Esophagus mucosa (tissue), 1 donor: ENCODE data around the gene IRX4. TPM values are rescaled to one million over a fixed set of nuclear protein-coding genes. Genes with fewer than 3 reads are reported as not detected.

Experiments
- ATAC-seq: fragments of 200-7000 bp; cut with Tn5 transposase; one replicate; pipeline ENCODE4 v1.9.1; 2020
- total RNA-seq: library from RNA; stranded (reverse); gene quantifications from one replicate; pipeline ENCODE4 v1.2.4, GENCODE V29; 2023
- donor health status: DM: yes; HTN: yes; CAD: no.

The IRX4 gene
- total RNA-seq, 1 donor from 2014 or later, result 10.3 TPM

DNA sequence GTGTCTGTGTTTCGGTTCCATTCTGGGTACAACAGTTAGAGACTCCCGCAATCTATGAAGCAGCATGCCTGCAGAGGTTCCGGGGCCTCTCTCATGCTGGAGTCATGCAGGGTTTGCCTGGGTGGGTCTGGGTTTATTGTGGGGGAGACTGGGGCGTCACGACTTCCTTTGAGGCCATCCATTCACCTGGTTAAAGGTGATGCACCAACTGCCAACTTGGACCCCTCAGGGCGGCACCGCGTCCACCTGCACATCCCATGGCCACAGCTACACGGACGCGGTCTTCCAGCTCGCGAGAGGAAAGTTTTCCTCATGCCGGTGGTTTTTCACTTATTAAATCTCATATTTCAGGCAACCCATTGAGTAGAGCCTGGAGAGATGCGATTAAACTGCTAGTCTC, 30.9 kb upstream of the IRX4 start:
- no peak for ATAC-seq

DNA sequence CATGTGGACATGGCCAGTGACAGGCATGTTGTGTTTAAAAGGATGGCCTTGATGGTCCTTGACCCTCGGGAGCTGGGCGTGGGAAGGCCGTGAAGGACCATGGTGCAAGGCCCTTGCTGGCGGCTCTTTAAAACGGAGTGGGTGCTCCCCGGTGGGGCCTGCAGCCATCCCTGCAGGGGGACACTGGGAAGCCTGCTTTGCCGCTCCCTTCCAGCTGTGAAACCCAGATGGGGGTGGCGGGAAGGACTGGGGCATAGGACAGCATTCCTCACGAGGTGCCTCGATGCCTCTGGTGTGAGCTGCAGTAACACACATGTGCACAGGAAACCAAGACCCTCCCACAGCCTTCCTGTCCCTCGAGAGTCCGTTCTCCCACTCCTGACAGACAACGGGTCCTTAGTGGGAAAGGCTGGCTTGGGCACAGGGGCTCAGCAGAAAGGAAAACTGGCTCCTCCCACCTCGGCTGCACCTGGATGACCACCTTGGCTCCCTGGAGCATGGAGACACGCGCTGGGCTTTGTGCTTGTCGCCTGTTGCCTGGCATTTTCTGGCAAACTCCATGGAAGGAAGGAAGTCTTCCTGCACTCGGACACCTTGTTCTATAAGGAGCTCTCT, 30.3 kb upstream of the IRX4 start:
- no peak for ATAC-seq

DNA sequence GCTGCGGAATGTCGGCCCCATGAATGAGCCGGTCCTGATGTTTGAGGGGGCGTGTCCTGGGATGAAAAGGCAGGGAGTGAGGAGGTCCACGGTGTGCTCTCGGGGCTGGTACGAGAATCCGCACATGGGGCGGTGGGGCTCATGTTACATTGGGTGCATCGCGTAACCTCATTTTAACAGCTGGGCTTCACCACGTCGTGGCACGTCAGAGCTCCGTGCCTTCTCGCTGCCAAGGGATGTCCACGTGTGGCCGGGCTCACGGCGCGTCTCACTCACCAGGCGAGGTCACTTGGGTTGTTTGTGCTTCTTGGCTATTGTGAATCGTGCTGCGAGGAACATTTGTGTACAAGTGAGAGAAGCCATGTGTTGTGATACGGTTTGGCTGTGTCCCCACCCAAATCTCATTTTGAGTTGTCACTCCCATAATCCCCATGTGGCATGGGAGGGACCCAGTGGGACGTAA, 29.1 kb upstream of the IRX4 start:
- no peak for ATAC-seq

DNA sequence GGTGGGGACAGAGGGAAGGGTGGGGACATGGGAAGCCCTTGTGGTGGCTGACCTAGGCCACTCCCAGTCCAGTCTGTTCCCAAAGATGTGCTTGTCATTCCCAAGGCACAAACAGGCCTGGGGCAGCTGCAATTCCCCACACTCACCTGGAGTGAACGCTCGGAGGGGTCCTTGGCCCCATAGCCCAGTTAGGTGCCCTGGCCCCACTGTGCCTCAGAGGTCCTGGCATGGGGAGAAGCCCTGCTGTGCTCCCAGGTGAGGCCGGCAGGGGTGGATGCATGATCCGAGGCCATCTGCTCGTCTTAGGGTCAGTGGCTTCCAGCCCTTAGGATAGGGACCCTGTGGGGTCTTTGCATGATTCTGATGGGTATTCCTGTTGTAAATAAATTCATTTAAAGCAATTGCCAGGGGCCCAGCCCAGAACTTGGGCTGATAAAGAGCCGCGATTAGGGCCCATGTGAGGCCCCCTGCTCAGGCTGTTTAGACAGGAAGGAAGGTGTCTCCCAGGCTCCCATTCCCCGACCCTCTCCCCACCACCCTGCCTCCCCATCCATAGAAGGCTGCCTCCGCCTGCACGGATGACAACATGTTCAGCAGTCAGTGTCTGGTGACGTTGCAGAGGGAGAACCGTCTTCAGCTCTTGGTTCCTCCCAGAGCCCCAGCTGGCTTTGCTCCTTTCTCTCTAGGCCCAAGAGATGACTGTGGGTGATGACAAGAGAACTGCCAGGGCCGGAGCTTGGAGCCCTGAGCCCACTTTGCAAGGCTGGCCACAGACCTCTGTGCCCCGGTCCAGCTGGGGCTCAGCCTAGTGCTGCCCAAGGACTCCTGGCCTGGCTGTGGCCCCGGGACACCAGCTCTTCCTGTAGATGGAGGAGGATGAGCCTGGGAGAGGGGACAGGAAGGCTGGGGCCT, 28.4 kb upstream of the IRX4 start:
- ATAC-seq, result no peak

DNA sequence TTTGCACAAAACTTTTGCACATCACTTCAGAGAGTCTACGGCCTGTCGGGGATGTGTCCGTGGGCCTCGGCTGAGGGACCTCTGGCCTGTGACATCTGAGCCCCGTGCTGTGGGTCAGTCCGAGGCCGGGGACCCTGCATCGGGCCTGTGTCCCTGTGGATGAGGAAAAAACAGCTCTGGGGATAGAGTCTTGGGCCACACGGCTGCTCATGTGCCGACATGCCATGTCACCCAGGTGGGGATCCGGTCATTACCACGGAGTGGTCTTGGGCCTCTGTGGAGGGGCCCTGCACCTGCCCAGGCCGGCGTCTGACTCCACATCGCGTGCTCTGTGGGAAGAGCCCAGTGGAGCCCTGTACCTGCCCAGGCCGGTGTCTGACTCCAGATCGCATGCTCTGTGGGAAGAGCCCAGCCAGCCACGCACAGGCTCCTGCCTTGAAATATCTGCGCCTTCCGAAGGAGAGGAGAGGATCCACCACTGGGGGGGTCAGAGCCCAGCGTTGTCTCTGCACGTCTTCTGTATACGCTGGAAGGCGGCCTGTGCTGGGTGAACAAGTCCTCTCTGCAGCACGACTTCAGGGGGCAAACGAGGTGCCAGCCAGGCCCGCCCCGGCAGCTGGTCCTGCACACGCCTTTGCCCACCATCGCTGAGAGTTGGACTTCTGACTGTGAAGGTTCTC, 27.5 kb upstream of the IRX4 start:
- ATAC-seq, result peak; percentile 23

DNA sequence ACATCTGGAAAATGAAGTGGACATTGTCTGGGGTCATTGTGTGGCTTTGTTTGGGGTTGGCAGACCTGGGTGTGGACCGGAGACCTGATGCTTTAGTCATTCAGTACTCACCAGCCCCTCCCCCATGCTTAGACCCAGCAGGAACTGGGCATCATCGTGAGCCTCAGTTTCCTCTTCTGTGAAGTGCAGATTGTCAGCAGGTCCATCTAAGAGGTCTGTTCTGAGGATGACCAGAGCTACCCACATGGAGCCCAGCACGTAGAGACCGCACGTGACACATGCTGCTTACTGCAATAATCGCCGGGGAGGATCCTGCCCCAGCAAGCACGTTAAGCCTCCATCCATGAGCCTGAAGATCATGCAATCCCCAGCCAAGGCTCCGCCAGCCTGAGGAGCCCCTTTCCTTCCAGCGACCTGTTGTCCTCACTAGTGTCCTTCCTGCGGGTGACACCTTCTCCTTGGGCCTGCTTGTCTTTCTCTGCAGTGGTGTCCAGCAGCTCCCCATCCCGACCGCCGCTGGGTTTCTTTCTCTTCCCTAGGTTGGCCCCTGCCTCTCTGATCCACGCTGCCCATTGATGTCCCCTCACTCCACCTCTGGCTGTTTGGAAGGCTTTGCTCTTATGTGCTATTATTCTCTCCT, 26.7 kb upstream of the IRX4 start:
- ATAC-seq, result no peak

DNA sequence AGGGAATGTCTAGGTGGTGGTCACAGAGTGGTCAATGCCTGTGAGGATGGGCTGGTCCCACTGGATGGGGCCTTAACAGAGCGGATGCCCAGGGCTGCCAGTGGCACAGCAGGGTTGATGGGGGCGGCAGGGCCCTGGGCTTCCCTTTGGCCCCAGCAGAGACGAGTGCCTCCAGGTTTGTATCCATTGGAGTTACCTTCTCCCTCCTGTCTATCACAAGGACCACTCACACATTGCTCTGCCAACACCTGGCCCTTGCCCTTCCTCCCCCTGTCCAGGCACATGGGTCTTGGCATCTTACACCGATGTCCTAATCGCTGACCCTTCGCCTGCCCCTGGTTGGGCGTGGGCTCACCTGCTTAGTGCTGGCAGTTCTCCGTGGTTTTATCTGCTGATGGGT, 26.2 kb upstream of the IRX4 start:
- ATAC-seq, result no peak

DNA sequence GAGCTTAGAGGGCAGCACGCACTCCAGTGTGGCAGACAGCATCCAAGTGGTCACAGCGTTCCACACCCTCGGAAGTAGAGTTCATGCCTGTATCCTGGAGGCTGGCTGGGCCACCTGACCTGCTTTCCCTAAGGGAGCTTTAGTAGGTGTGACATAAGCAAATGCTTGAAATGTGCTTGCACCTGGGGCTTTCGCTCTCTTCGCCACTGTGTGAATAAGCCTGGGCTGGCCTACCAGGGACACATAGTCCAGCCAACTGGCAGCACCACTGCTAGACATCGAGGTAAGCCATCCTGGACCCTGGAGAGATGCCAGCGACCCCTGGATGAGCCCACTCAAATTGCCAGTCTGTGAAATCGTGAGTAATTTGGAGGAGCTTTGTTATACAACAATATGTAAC, 24.9 kb upstream of the IRX4 start:
- ATAC-seq, result no peak

DNA sequence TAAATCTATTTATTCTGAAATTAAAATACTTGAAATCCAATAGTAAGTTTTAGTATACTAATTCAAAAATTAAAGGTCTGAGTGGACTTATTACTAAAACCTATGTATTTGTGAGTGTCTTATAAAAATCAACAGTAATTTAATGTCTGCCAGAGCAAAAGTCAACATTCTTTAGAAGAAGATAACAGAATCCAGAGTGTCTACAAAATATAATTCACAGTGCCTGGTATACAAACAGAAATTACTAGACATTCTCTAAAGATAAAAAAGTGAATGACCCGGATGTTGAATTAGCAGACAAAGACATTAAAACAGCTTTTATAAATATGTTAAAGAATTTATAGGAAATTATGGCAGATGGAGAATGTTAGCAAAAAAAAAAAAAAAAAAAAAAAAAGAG, 22.4 kb upstream of the IRX4 start:
- no peak for ATAC-seq

DNA sequence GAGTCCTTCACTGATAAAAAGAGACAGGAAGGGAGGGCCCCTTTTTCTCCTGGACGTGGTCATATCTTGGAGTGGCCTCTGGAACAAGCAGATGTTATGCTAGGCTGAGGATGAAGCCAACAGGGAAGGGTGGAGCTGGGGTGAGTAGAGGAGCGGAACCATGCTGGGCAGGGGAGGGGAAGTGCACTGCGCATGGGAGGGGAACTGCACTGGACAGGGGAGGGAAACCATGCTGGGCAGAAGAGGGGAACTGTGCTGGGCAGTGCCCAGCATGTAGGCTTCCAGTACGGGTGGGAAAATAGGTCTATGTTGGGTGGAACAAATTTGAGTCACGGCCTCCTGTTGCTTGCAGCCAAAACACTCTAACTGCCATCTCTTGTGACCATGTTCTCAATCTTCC, 19.3 kb upstream of the IRX4 start:
- ATAC-seq, result no peak

DNA sequence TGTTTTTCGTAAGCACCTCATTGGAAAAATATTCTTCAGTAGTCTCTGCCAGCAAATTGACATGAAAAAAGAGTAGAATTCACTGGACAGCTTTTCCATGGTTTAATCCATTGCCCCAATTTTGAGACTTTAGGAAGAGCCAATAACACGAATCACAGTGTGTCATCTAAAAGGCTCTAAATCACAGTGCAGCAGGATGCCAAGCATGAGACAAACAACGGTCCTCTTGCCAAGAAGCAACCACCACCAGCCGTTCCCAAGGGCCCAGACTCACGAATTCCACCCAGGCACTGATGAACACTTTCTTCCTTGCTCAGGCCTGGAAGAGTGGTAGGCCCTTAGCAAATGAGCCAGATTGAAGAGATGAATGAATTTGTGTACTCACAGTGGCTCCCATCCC, 18.3 kb upstream of the IRX4 start:
- no peak for ATAC-seq

DNA sequence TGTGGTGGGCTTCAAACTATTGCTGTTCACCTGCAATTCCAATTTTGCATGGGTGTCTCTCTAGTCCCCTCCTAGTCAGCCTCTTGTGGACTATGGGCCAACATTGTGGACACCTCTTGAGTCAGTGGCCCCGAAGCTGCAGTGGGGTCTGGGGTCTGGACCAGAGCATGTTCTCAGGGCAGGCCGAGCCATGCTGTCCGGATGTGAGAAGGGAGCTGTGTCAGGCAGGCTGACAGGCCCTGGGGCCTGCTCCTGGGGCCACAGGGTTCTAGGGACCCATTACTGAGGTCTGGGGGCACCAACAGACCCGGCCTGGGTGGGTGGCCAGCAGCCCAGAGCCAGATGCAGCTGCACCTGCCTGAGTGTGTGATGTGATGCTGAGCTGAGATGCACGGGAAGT, 16.5 kb upstream of the IRX4 start:
- no peak for ATAC-seq

DNA sequence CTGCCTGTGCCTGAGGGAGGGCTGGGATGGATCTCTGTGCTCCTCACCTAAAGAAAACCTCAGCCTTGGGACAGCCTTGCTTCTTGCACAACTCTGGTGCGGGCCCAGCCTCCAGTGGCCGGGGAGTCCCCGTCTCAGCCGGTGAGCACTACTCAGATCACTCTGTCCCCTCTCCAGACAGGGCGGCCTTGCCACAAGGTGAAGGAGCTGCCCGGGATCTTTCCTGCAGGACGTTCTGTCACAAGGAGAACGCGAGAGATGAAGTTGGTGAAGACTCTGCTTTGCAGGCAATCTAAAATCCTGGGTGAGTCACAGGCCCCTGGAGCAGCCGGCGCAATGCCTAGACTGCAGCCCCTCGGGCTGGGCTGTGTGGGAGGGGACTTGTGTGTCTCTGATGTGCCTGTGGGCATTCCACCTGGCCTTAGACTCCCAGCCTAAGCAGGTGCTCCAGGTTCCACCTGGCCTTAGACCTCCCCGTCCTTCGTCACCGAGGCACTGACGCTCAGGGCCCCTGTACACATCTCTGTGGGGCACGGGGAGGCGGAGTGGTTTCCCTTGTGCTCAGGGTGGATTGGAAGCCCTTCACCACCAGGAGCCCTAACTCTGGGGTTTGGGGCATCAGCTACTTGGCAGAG, 15.2 kb upstream of the IRX4 start:
- no peak for ATAC-seq

DNA sequence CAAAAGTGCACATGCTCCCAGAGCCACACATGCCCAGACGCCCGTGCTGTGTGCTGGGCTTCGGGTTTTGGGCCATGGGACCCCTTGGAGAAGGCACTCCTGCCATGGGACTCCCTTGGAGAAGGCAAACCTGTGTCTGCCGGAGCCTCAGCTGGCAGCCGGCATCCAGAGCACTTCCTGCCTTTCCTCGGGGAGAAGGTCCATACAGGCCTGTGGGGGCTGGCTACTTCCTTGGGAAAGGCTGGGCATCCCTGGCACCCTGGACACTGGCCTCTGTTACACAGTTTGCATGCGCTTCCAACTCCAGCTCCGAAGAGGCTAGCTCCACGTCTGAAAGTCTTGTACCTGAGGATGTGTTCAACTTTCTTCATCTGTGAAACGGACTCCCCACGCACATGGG, 14.7 kb upstream of the IRX4 start:
- no peak for ATAC-seq

DNA sequence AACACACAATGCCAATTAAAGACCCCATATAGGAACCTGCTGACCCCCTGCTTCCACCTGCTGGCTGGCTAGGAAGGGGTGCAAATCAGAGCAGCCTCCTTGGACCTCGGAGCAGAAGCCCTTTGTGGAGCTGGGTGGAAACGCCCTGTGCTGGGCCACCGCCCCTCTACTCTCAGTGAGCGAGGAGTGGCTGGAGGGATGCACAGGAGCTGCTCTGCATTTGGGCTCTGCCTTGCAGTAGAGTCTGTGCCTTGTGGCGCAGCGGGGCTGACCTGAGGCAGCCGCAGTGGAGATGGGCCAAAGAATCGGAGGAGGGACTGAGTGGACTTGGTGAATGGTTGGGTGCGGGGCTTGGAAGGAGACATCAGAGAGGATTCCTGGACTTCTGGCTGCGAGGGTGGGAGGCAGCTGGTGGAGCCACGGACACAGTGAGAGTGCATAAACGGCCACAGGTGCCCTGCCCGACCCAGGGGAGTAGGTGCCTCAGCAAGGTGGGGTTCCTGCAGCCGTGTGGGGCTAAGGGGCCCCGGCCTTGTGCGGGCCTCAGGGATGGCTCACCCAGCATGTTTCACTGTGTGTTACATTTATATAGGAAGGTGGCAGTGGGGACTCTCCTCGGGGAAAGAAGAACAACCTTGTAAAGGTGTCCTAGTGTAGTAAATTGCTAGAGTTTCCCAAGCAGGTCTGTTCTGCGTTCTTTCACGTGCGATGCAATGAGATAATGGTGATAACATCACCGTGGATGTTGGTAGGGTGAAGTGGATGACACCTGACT, 14.1 kb upstream of the IRX4 start:
- ATAC-seq, result no peak

DNA sequence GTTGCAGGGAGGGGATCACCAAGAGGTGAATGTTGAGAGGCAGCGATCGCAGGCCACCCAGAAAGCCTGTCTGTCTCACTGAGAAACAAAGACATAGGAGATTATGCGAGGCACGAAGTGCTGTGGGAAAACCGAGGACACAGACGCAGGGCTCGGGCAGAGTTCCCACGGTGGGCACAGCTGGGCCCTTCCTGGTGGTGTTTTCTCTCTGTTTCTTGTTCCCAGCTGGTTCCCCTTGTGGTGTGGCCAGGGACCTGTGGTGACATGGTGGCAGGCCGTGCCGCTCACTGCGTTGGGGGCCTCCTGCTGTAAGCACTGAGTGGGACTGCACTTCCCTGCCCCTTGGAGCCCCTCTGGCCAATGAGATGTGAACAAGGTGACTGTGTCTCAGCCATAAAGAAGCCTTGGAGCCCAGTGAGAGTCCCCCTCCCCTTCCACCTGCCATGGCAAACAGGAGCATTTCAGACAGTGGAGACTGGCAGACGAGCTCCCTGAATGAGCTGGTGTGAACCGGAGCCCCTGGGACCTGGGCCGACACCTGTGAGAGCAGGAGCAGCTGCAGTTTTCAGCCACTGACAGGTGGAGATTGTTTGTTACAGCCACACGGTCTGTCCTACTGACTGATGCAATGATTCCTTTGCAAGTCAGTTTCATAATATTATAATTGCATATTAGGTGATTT, 13.2 kb upstream of the IRX4 start:
- ATAC-seq, result no peak

DNA sequence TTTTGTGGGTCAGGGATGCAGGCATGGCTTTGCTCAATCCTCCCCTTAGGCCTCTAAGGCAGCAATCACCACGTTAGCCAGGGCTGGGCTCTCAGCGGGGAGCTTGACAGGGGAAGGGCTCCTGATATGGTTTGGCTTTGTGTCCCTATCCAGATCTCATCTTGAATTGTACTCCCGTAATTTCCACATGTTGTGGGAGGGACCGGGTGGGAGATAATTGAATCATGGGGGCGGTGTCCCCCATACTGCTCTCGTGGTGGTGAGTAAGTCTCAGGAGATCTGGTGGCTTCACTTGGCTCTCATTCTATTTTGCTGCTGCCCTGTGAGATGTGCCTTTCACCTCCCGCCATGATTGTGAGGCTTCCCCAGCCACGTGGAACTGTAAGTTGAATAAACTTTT, 11.5 kb upstream of the IRX4 start:
- no peak for ATAC-seq

DNA sequence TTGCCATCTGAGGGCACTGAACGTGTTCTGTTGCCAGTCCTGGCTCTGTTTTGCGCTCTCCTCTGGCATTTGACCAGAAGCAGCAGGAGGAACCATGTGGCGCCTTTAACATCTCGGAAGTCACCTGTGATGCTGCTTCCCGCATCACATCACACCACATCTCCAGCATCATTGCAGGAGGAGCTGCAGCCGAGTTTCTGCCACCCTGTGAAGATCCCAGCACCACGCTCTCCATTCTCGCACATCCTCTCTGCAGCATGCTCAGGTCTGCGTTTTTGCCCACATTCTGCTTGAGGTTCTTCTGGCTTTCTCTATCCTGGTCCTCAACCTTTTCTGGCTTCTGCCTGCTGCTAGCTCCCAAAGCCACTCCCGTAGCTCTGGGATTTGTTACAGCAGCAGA, 11.0 kb upstream of the IRX4 start:
- no peak for ATAC-seq

DNA sequence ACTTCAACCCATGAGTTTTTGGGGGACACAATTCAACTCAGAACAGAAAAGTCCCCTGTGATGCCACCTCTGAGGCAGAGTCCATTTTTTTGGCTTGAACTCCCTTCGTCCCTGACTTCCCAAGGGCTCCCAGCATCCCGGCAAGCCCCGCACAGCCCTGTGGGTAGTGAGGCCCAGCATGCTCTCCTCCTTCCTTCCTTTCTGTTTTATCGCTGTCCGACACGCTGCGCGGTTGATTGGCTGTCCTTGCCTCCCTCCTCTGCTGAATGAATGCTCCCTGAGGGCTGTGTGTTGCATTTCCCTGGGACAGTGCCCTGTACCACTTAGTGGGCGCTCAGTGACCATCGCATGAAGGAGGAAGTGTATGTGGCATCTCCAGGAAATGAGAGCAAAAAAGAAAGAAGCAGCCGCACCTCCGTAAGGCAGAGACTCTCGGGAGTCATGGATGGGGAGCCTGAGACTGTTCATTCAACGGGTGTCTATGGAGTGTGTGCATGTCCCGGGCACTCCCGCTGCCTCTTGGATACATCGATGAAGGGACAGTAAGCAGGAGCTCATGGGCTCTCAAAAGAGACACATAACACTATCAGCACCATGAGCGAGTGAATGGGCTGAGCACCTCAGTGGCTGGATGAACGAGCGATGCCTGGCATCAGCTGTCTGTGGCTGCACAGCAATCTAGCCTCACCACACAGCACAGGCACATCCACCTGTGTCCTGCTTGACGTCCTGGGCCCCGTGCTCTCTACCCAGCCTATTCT, 10.1 kb upstream of the IRX4 start:
- ATAC-seq, result no peak

DNA sequence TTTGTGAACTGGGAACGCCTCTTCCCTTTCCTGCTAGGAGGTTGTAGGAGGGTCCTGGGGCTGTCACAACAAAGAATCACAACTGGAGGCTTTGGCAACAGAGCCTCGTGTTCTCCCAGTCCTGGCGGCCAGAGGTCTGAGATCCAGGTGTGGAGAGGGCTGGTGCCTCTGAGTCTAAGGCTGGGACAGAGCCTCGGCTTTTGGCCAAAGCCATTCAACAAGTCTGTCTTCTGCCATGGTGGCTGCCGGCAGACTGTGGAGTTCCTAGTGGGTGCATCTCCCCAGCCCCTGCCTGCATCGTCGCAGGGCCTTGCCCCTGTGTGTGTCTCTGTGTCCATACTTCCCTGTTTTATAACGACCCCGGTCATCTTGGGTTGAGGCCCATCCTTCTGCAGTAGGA, 9.5 kb upstream of the IRX4 start:
- no peak for ATAC-seq

DNA sequence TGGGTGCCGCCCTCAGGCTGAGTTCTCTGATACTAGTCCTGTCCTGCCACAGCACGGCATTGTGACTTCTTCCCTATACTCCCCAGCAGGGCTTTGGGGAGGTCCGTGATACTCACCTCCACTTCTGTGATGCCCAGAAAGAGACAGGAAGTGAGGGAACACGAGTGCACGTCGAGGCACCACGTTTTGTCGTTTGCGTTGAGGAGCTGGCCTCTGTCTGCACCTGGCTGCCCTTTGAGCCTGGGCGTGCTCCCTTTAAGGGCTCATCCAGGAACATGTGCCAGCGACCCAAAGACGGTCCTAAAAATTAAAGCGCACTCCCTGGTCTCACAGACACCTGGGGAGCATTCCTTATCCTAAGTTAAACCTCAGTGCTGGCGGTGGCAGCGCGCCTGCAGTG, 8.7 kb upstream of the IRX4 start:
- ATAC-seq, result no peak
